Mesenchymal stem cell (in vitro differentiated cells and primary cell): ENCODE results near the gene FARS2.

Experiments used
- DNase-seq: peaks from one replicate; pipeline ENCODE4 v3.0.0-alpha.2; 2013
- H2AFZ ChIP-seq: one replicate; pipeline ENCODE4 v1.6.1; 2013; ENCODE audit warnings: low read depth, mild to moderate bottlenecking, control low read depth, inconsistent platforms, low read length, moderate library complexity
- H2AK5ac ChIP-seq: 2 replicates; pipeline ENCODE4 v1.6.1; 2013; ENCODE audit warnings: low read length, moderate library complexity, mild to moderate bottlenecking, inconsistent platforms; ENCODE audit not compliant: severe bottlenecking
- H2BK120ac ChIP-seq: one replicate; pipeline ENCODE4 v1.6.1; 2013; ENCODE audit warnings: low read depth, mild to moderate bottlenecking, inconsistent platforms, low read length, moderate library complexity
- H2BK12ac ChIP-seq, 2 experiments: one replicate each; pipeline ENCODE4 v1.6.1; 2013; ENCODE audit warnings: inconsistent platforms in 2 of 2, low read length in 2 of 2, mild to moderate bottlenecking in 2 of 2, moderate library complexity in 2 of 2, control low read depth in 1 of 2
- H2BK15ac ChIP-seq: one replicate; pipeline ENCODE4 v1.6.1; 2013; ENCODE audit warnings: mild to moderate bottlenecking, low read depth, inconsistent platforms; ENCODE audit not compliant: poor library complexity, severe bottlenecking
- H2BK5ac ChIP-seq: 2 replicates; pipeline ENCODE4 v1.6.1; 2013; ENCODE audit warnings: low read depth, mild to moderate bottlenecking, low read length, control low read depth, inconsistent platforms; ENCODE audit not compliant: poor library complexity, severe bottlenecking
- H3K14ac ChIP-seq, 2 experiments: one replicate each; pipeline ENCODE4 v1.6.1; 2013; ENCODE audit warnings: inconsistent platforms in 2 of 2, low read length in 2 of 2, control low read depth in 1 of 2, mild to moderate bottlenecking in 1 of 2, moderate library complexity in 1 of 2
- H3K18ac ChIP-seq, 2 experiments: one replicate each; pipeline ENCODE4 v1.6.1; 2013; ENCODE audit warnings: inconsistent platforms in 2 of 2, low read length in 2 of 2, control low read depth in 1 of 2, low read depth in 1 of 2, mild to moderate bottlenecking in 1 of 2
- H3K23ac ChIP-seq, 2 experiments: one replicate each; pipeline ENCODE4 v1.6.1; 2013; ENCODE audit warnings: inconsistent platforms in 2 of 2, low read length in 2 of 2, mild to moderate bottlenecking in 2 of 2, moderate library complexity in 2 of 2, control low read depth in 1 of 2
- H3K27ac ChIP-seq: 2 replicates; pipeline ENCODE4 v1.5.1; 2013; ENCODE audit warnings: mild to moderate bottlenecking, moderate library complexity, low read length, control low read depth, inconsistent platforms; ENCODE audit not compliant: poor library complexity, severe bottlenecking
- H3K27me3 ChIP-seq, 2 experiments: 2 replicates each; pipeline versions ENCODE4 v1.6.1 to v1.7.0; 2013; ENCODE audit warnings: low read length in 2 of 2, mild to moderate bottlenecking in 2 of 2, moderate library complexity in 2 of 2, control low read depth in 1 of 2, inconsistent platforms in 1 of 2; ENCODE audit not compliant: control insufficient read depth in 1 of 2, insufficient read depth in 1 of 2
- H3K36me3 ChIP-seq, 2 experiments: 2 replicates each; pipeline versions ENCODE4 v1.6.1 to v1.7.0; 2013; ENCODE audit warnings: low read length in 2 of 2, control low read depth in 1 of 2, inconsistent platforms in 1 of 2, low read depth in 1 of 2, mild to moderate bottlenecking in 1 of 2; ENCODE audit not compliant: insufficient read depth in 2 of 2, control insufficient read depth in 1 of 2
- H3K4ac ChIP-seq, 2 experiments: one replicate each; pipeline ENCODE4 v1.6.1; 2013; ENCODE audit warnings: inconsistent platforms in 2 of 2, low read length in 2 of 2, mild to moderate bottlenecking in 2 of 2, moderate library complexity in 2 of 2, control low read depth in 1 of 2, low read depth in 1 of 2
- H3K4me1 ChIP-seq: 2 replicates; pipeline ENCODE4 v1.6.1; 2013; ENCODE audit warnings: low read depth, low read length, control low read depth; ENCODE audit not compliant: control insufficient read depth, insufficient read depth
- H3K4me2 ChIP-seq: 2 replicates; pipeline ENCODE4 v1.6.1; 2013; ENCODE audit warnings: low read length, mild to moderate bottlenecking, inconsistent platforms; ENCODE audit not compliant: poor library complexity, severe bottlenecking
- H3K4me3 ChIP-seq, 2 experiments: 2 replicates each; pipeline versions ENCODE4 v1.5.1 to v1.7.0; 2013; ENCODE audit warnings: low read length in 2 of 2, mild to moderate bottlenecking in 2 of 2, control low read depth in 1 of 2, low read depth in 1 of 2; ENCODE audit not compliant: insufficient read depth in 1 of 2
- H3K79me1 ChIP-seq: replicated peaks from 2 replicates; pipeline ENCODE4 v1.6.1; 2013; ENCODE audit warnings: mild to moderate bottlenecking, control low read depth, low read length, inconsistent platforms; ENCODE audit not compliant: poor library complexity, severe bottlenecking
- H3K9ac ChIP-seq: 2 replicates; pipeline ENCODE4 v1.7.0; 2013; ENCODE audit warnings: mild to moderate bottlenecking, low read length, moderate library complexity
- H3K9me3 ChIP-seq: 2 replicates; pipeline ENCODE4 v1.7.0; 2013; ENCODE audit warnings: mild to moderate bottlenecking, low read length; ENCODE audit not compliant: control insufficient read depth
- H4K8ac ChIP-seq: one replicate; pipeline ENCODE4 v1.6.1; 2013; ENCODE audit warnings: inconsistent platforms, mild to moderate bottlenecking, low read length, moderate library complexity
- H4K91ac ChIP-seq: one replicate; pipeline ENCODE4 v1.6.1; 2013; ENCODE audit warnings: mild to moderate bottlenecking, low read length, inconsistent platforms
- WGBS: methylation state at CpG from one replicate; pipeline ENCODE4 v1.1.7; 2013; ENCODE audit warnings: mixed read lengths; 5-methylcytosine and 5-hydroxymethylcytosine counted together

The FARS2 gene

DNA sequence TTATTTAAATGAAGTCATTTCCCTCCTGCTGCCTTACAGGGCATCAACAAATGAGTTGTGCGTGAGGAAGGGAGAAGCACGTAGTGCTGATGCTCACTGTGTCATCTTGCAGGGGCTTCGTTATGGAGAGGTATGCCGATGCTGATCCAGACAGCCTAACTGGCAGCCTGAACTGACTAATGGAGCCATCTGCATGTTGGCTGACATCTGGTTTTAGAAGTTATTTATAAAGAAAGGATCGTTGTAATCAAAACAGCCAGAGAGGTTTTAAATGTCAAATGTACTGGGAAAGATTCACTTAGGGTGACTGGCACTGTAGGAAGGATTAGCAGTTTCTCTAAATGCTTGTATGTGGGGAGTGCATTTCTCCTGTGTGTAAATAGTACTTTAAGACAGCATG, 54.6 kb downstream of the FARS2 start:
- Histone ChIP-seq H3K4ac (no peak overlapping the region), H4K91ac (no peak overlapping the region), H3K79me1 (peaks cover 30% of the 10 kb centered on the region), H3K4me3 (no peak overlapping the region), H3K4me2 (no peak overlapping the region), H2BK15ac (no peak overlapping the region), H3K14ac (no peak overlapping the region), H2AK5ac (no peak overlapping the region), H3K27ac (no peak overlapping the region), H2BK5ac (no peak overlapping the region), H3K18ac (no peak overlapping the region), H2BK12ac (no peak overlapping the region), H2BK120ac (no peak overlapping the region), H3K36me3 (no peaks in the 10 kb centered on the region), H3K23ac (no peak overlapping the region), H3K27me3 (no peaks in the 10 kb centered on the region), H3K4me1 (no peaks in the 10 kb centered on the region), H3K9ac (no peak overlapping the region), H4K8ac (no peak overlapping the region), H3K9me3 (no peaks in the 10 kb centered on the region), H2AFZ (no peak overlapping the region)
- WGBS: 68% methylated on average over 5 of the region's 5 CpGs
- peak; percentile 54 for DNase-seq

DNA sequence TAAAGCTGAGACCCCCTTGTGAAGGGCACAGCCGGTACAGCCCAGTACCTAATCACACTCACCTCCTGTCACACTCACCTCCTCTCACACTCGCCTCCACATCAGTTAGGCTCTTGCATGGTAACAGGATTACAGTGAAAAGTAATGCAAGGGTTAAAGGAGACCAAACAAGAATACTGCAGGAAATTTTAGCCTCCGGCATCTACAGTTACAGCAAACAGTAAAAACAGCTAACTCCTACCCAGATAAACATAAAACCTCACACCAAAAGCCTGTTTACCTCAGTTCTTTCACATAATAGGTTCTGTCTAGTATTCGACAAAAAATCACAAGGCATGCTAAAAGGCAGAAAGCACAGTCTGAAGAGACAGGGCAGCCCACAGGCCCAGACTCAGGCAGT, 55.6 kb downstream of the FARS2 start:
- H3K27ac ChIP-seq: no peak overlapping the region
- H3K36me3 ChIP-seq: no peaks in the 10 kb centered on the region
- no peaks in the 10 kb centered on the region for H3K4me1 ChIP-seq
- H3K9ac ChIP-seq: no peak overlapping the region
- no peak overlapping the region for H2AK5ac ChIP-seq
- no peak for DNase-seq
- no peak overlapping the region for H2BK120ac ChIP-seq
- no peaks in the 10 kb centered on the region for H3K9me3 ChIP-seq
- H4K91ac ChIP-seq: no peak overlapping the region
- H2AFZ ChIP-seq: no peak overlapping the region
- H3K14ac ChIP-seq: no peak overlapping the region
- no peak overlapping the region for H3K23ac ChIP-seq
- H3K79me1 ChIP-seq: peaks cover 31% of the 10 kb centered on the region
- 88% methylated on average over 3 of the region's 4 CpGs for WGBS
- H3K4me2 ChIP-seq: no peak overlapping the region
- no peak overlapping the region for H3K4ac ChIP-seq
- H3K27me3 ChIP-seq: no peaks in the 10 kb centered on the region
- no peak overlapping the region for H3K18ac ChIP-seq
- no peak overlapping the region for H3K4me3 ChIP-seq
- H2BK5ac ChIP-seq: no peak overlapping the region
- H4K8ac ChIP-seq: no peak overlapping the region
- no peak overlapping the region for H2BK15ac ChIP-seq
- H2BK12ac ChIP-seq: peak overlapping the region in 1 of 2 experiments; percentile 23

DNA sequence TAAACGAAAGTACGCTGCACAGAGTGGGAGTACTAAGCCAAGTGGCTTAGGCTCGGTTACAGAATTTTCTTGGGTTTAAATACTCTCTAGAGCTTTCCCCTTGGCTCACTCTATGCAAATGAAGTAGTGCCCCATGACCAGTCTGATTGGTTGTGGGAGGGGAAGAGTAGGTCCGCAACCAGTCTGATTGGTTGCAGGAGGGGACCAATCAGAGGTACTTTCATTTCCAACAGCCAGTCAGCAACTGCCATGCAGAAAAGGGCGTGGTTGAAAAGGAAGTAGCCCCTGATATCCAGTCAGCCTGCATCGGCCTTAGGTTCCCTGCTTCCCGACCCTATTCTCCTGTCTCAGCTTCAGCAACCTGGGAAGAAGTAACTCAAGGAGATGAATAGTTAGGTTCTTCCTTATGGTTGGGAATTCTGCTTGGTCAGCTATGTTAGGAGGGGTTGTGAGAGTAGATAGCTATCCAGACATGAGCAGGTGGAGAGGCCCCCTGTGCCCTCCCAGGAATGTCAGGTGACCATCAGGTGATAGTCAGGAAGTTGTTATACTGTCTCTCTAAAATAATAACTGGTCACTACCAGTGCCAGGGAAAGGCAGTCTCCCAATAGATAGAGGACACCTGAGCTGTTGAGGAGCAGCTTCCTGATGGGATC, 57.4 kb downstream of the FARS2 start:
- H3K27ac ChIP-seq: no peak overlapping the region
- no peak overlapping the region for H3K4ac ChIP-seq
- H3K4me3 ChIP-seq: no peak overlapping the region
- H3K4me2 ChIP-seq: no peak overlapping the region
- H3K36me3 ChIP-seq: no peaks in the 10 kb centered on the region
- H2BK15ac ChIP-seq: no peak overlapping the region
- H2AFZ ChIP-seq: no peak overlapping the region
- H2AK5ac ChIP-seq: no peak overlapping the region
- no peak overlapping the region for H4K91ac ChIP-seq
- no peak overlapping the region for H2BK120ac ChIP-seq
- no peak overlapping the region for H2BK12ac ChIP-seq
- H3K23ac ChIP-seq: no peak overlapping the region
- H3K27me3 ChIP-seq: no peaks in the 10 kb centered on the region
- no peak overlapping the region for H4K8ac ChIP-seq
- no peak overlapping the region for H2BK5ac ChIP-seq
- H3K18ac ChIP-seq: no peak overlapping the region
- peaks cover 27% of the 10 kb centered on the region for H3K79me1 ChIP-seq
- no peak for DNase-seq
- H3K9me3 ChIP-seq: no peaks in the 10 kb centered on the region
- no peaks in the 10 kb centered on the region for H3K4me1 ChIP-seq
- WGBS: 93% methylated on average over 7 of the region's 7 CpGs
- H3K9ac ChIP-seq: no peak overlapping the region
- H3K14ac ChIP-seq: no peak overlapping the region

DNA sequence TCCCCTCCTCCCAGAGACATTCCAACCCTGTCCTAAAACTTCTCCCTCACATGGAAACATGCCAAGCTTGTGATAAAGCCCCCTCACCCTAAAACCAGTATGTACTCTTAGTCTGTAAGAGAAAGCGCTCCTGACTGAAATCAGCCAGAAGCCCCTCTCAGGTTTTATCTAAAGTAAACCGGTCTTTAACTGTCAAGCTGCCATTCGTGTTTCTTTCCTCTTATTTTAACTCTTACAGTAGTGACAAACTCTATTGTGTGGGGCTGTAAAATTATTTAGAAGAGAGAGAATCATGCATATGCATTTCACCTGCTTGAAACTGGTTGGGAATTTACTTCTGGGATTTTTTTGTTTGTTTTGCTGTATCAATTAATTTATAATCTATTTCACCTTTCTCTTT, 62.7 kb downstream of the FARS2 start:
- peaks cover 0 to 3% of the 10 kb centered on the region in 2 experiments for H3K36me3 ChIP-seq
- no peak overlapping the region for H4K8ac ChIP-seq
- H3K4me2 ChIP-seq: no peak overlapping the region
- no peak overlapping the region for H2BK15ac ChIP-seq
- H3K9ac ChIP-seq: no peak overlapping the region
- H3K23ac ChIP-seq: no peak overlapping the region
- H2BK5ac ChIP-seq: no peak overlapping the region
- H3K9me3 ChIP-seq: peaks cover 3% of the 10 kb centered on the region
- no peaks in the 10 kb centered on the region for H3K27me3 ChIP-seq
- no peak overlapping the region for H2AFZ ChIP-seq
- no peak overlapping the region for H4K91ac ChIP-seq
- H3K4ac ChIP-seq: no peak overlapping the region
- H2BK12ac ChIP-seq: no peak overlapping the region
- no peak for DNase-seq
- H2BK120ac ChIP-seq: no peak overlapping the region
- no peak overlapping the region for H3K27ac ChIP-seq
- WGBS: 91% methylated on average over 1 of the region's 3 CpGs
- H2AK5ac ChIP-seq: no peak overlapping the region
- no peak overlapping the region for H3K4me3 ChIP-seq
- no peak overlapping the region for H3K18ac ChIP-seq
- H3K4me1 ChIP-seq: peaks cover 2% of the 10 kb centered on the region
- H3K14ac ChIP-seq: no peak overlapping the region
- peaks cover 37% of the 10 kb centered on the region for H3K79me1 ChIP-seq
